MM.1S (cell line): ENCODE measurements around the gene MINDY4.

Experiments used
- EZH2 ChIP-seq: fragments of 300-600 bp; sonication (generic); optimal IDR thresholded peaks from 2 replicates; pipeline ENCODE3; 2017; ENCODE audit warnings: low read depth, mild to moderate bottlenecking, antibody characterized with exemption, low read length, mixed read lengths
- EZH2phosphoT487 ChIP-seq: fragments of 300-600 bp; sonication (generic); IDR thresholded peaks from 2 replicates; pipeline ENCODE4 v1.6.1; 2018; ENCODE audit warnings: antibody characterized with exemption, low read length
- TF ChIP-seq, protein P1 (sequence below): fragments of 300-600 bp; sonication (generic); IDR thresholded peaks from 2 replicates; pipeline ENCODE4 v1.5.1; 2016; ENCODE audit warnings: antibody characterized with exemption, low read length, mixed read lengths

DNA sequence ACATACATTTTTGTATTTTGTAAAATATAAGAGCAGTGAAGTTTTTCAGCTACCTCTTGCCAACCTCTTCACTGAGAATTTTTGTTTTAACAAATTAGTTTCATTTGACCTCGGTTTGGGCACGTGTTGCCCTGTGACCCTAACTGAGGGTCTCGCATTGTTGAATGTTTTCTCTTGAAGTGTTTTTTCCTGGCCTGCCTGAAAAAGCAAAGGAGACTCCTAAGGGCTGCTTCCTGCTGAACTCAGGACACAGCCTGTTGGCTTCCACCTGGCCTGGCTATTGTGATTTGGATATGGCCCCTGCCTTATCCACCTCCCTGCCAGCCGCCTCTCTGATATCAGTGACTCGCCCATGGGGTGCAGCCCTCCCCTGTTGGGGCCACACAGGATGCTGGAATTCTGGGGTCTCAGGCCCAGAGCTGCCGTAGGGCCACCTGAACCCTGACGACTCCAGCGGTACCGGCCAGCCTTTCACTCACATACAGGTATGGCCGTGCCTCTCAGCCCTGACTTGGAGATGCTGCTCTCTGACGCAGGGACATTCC is 81.6 kb downstream of the MINDY4 start:
- TF ChIP-seq EZH2phosphoT487 (no peak), EZH2 (no peak)
- TF ChIP-seq, protein P1, sequence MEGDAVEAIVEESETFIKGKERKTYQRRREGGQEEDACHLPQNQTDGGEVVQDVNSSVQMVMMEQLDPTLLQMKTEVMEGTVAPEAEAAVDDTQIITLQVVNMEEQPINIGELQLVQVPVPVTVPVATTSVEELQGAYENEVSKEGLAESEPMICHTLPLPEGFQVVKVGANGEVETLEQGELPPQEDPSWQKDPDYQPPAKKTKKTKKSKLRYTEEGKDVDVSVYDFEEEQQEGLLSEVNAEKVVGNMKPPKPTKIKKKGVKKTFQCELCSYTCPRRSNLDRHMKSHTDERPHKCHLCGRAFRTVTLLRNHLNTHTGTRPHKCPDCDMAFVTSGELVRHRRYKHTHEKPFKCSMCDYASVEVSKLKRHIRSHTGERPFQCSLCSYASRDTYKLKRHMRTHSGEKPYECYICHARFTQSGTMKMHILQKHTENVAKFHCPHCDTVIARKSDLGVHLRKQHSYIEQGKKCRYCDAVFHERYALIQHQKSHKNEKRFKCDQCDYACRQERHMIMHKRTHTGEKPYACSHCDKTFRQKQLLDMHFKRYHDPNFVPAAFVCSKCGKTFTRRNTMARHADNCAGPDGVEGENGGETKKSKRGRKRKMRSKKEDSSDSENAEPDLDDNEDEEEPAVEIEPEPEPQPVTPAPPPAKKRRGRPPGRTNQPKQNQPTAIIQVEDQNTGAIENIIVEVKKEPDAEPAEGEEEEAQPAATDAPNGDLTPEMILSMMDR, result no peak
